Erythroblast (primary cell): ENCODE data around the gene SSU72.

ENCODE experiments used
- GATA1 ChIP-seq: IDR thresholded peaks from 2 replicates; pipeline ENCODE4 v1.6.1; 2011; ENCODE audit warnings: low read depth, mild to moderate bottlenecking, control low read depth, low read length, moderate library complexity
- POLR2A ChIP-seq: IDR thresholded peaks from 2 replicates; pipeline ENCODE4 v1.6.1; 2011; ENCODE audit warnings: mild to moderate bottlenecking, low read length

DNA sequence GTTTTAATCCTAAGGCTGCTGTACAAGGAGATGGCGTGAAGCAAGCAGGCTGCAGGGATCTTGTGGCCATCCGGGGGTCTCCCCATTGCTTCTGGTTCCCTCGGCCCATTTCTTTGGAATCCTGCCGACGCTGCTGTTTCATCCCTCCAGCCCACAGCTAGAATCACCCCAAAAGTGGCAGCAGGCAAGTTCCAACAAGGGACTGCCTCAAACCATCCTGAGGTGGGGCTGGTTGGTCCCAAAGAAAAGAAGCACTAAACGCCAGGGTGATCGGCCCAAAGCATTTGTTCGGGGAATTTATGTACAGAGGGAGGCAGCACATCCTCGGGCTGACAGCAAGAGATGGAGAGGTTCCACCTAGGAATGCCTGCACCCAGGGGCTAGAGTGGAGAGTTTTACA lies 36.1 kb upstream of the SSU72 start:
- no peak for TF ChIP-seq POLR2A
- no peak for TF ChIP-seq GATA1
